ENCODE results near the gene ZNF417. TPM values are rescaled to one million over a fixed set of nuclear protein-coding genes. Genes with fewer than 3 reads are reported as not detected.

ZNF417 gene
- total RNA-seq, 3 donors from 2014 or later, result 10.1 to 28.7 (median 14.4) TPM

DNA sequence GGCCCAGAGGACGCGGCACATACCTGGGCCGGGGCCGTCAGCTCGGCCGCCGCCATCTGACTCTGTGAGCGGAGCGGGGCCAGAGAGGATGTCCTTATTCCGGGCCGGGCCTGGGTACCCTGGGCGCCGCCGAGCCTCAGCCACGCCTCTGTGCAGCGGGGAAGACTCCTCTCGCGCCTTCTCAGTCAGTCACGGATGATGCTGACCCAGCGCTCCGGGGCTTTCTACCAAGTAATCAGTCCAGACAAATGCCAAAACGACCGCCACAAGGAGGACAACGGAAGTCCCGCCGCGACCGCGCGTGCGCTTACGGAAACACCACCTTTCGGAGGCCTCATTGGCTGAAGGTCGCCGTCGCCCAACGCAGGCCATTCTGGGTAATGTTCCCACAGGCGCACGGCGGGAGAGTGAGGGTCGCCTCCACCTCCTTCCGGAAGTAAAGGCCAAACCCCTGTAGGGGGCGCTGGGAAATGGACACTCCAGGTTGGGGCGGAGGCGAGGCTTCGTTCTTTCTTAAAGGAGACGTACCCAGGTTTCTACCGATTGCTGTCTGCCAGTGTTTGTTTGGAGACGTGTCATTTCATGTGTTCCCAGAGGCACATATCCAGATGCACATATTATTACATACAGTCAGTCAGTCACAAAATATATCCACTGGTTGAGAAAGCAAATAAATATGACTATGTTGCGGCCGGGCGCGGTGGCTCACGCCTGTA is 31.2 kb upstream of the ZNF417 start, which contains the start of gene ZNF256:
TSS of gene ZNF256 (minus strand) at position 288 of the 716 bp plus-strand sequence. CDS start at position 56, 232 bp downstream.
- TF ChIP-seq POLR2A (IDR thresholded peaks at IDR 0.05) (no peak), POLR2AphosphoS5 (IDR thresholded peaks at IDR 0.05) (peak; percentile 73 to 74 (median 74)), CTCF (IDR thresholded peaks at IDR 0.05) (peak; percentile 31 to 69 (median 66))
- Histone ChIP-seq H3K27me3 (no peaks in the 10 kb centered on the region), H3K27ac (peak within 1 kb of the TSS; percentile 85 to 90), H3K9me3 (peaks cover 46% of the 10 kb centered on the region in 2 donors), H3K4me3 (peak within 1 kb of the TSS; percentile 86 to 95 (median 86)), H3K36me3 (peaks cover 12% of the 10 kb centered on the region), H3K4me1 (no peaks in the 10 kb centered on the region)
- DNase-seq (ENCODE audit: low spot score in 2 of 2), result peak; percentile 92 to 97
- intact Hi-C loops (cut with DNase I; ENCODE audit: low total_unique reads), result no loop called here

- no peaks in the 10 kb centered on the region for H3K27me3 ChIP-seq
- peak overlapping the region; percentile 86 to 95 (median 86) for H3K4me3 ChIP-seq
- no peaks in the 10 kb centered on the region for H3K4me1 ChIP-seq
- TF ChIP-seq POLR2AphosphoS5 (IDR thresholded peaks at IDR 0.05) (no peak), POLR2A (IDR thresholded peaks at IDR 0.05) (no peak), CTCF (IDR thresholded peaks at IDR 0.05) (no peak)
- intact Hi-C loops (cut with DNase I; ENCODE audit: low total_unique reads), result no loop called here
- peaks cover 17% of the 10 kb centered on the region for H3K36me3 ChIP-seq
- DNase-seq (ENCODE audit: low spot score in 2 of 2), result no peak
- peaks cover 48 to 52% of the 10 kb centered on the region in 2 donors for H3K9me3 ChIP-seq
- H3K27ac ChIP-seq, result peak overlapping the region; percentile 85 to 90
Measured at GRCh38 chr19:57947088-57947418, 30.7 kb upstream of the ZNF417 start.

- Histone ChIP-seq H3K36me3 (peaks cover 24% of the 10 kb centered on the region), H3K4me3 (peak overlapping the region; percentile 86 to 95 (median 86)), H3K9me3 (peaks cover 51 to 59% of the 10 kb centered on the region in 2 donors), H3K4me1 (no peaks in the 10 kb centered on the region), H3K27ac (no peak overlapping the region), H3K27me3 (no peaks in the 10 kb centered on the region)
- intact Hi-C loops (cut with DNase I; ENCODE audit: low total_unique reads), result no loop called here
- DNase-seq (ENCODE audit: low spot score in 2 of 2), result no peak
- TF ChIP-seq POLR2AphosphoS5 (IDR thresholded peaks at IDR 0.05) (no peak), POLR2A (IDR thresholded peaks at IDR 0.05) (no peak), CTCF (IDR thresholded peaks at IDR 0.05) (no peak)
Measured at GRCh38 chr19:57946316-57946715, 29.9 kb upstream of the ZNF417 start.

DNA sequence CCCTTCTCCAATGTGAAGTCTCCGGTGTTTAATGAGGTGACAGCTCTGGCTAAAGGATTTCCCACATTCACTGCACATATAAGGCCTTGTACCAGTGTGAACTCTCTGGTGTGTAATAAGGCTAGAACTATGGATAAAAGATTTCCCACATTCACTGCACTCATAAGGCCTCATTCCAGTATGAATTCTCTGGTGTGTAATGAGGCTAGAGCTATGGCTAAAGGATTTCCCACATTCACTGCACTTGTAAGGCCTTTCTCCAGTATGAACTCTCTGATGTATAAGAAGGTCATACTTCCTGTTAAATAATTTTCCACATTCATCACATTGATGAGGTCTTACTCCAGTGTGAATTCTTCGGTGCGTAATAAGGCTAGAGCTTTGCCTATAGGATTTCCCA is 25.2 kb upstream of the ZNF417 start:
- Histone ChIP-seq H3K9me3 (peaks cover 78 to 92% of the 10 kb centered on the region in 2 donors), H3K27ac (no peak overlapping the region), H3K36me3 (peaks cover 31% of the 10 kb centered on the region), H3K4me3 (no peak overlapping the region), H3K27me3 (no peaks in the 10 kb centered on the region), H3K4me1 (no peaks in the 10 kb centered on the region)
- no peak for TF ChIP-seq POLR2AphosphoS5 (IDR thresholded peaks at IDR 0.05)
- intact Hi-C loops (cut with DNase I; ENCODE audit: low total_unique reads), result no loop called here
- DNase-seq (ENCODE audit: low spot score in 2 of 2), result no peak

DNA sequence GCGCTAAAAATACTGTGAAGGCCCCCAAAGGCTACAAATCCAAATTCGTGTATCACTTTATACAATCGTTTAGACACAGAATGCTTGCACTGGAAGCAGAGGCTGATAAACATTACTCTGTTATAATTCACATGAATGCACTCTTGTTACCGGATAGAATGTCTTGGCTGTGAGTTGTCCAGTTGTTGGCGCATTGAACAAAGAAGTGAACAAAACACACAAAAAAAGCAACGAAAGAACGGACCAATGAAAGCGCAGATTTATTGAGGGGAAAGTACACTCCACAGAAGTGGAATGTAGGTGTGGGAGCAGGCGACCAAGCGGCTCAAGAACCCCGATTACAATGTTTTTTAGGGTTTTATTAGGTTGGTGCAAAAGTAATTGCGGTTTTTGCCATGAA is 19.3 kb upstream of the ZNF417 start:
- TF ChIP-seq CTCF (IDR thresholded peaks at IDR 0.05) (no peak), POLR2AphosphoS5 (IDR thresholded peaks at IDR 0.05) (no peak), POLR2A (IDR thresholded peaks at IDR 0.05) (no peak)
- Histone ChIP-seq H3K9me3 (peaks cover 60 to 94% of the 10 kb centered on the region in 2 donors), H3K4me1 (no peaks in the 10 kb centered on the region), H3K36me3 (peaks cover 1% of the 10 kb centered on the region), H3K27ac (no peak overlapping the region), H3K4me3 (no peak overlapping the region), H3K27me3 (no peaks in the 10 kb centered on the region)
- no peak for DNase-seq (ENCODE audit: low spot score in 2 of 2)
- intact Hi-C loops (cut with DNase I; ENCODE audit: low total_unique reads), result no loop called here

Data from breast epithelium (tissue), 4 donors.